Chondrocyte (in vitro differentiated cells): ENCODE data around the gene SLC10A2. TPM values are rescaled to one million over a fixed set of nuclear protein-coding genes. Genes with fewer than 3 reads are reported as not detected.

Source experiments
- DNase-seq: peaks from one replicate; pipeline ENCODE4 v3.0.0; 2021; ENCODE audit warnings: mixed read lengths, low spot score
- H3K27ac Mint-ChIP-seq: one replicate; pipeline ENCODE4 v1.8.0; 2021; ENCODE audit warnings: mild to moderate bottlenecking, moderate library complexity, mixed read lengths; ENCODE audit not compliant: unreplicated experiment
- H3K27me3 Mint-ChIP-seq: 2 replicates; pipeline ENCODE4 v1.8.0; 2021; ENCODE audit warnings: low read depth, mixed read lengths
- H3K36me3 Mint-ChIP-seq: 2 replicates; pipeline ENCODE4 v1.8.0; 2021; ENCODE audit warnings: low read depth, mixed read lengths
- H3K4me1 Mint-ChIP-seq: 2 replicates; pipeline ENCODE4 v1.8.0; 2021; ENCODE audit warnings: low read depth, mild to moderate bottlenecking, mixed read lengths
- H3K4me3 Mint-ChIP-seq: one replicate; pipeline ENCODE4 v1.8.0; 2021; ENCODE audit warnings: mild to moderate bottlenecking, moderate library complexity, mixed read lengths; ENCODE audit not compliant: unreplicated experiment
- H3K9me3 Mint-ChIP-seq: 2 replicates; pipeline ENCODE4 v1.8.0; 2021; ENCODE audit warnings: low read depth, mixed read lengths
- CTCF ChIP-seq: fragments of 200-600 bp; sonication (generic); IDR thresholded peaks from 2 replicates; pipeline ENCODE4 v1.5.0; 2021; ENCODE audit warnings: antibody characterized with exemption, mild to moderate bottlenecking, moderate library complexity
- total RNA-seq: library from RNA; stranded (reverse); gene quantifications from 3 replicates; pipeline ENCODE4 v1.2.1, GENCODE V29; 2021

The SLC10A2 gene
- total RNA-seq, 1 donor from 2014 or later = not detected

- no peak for DNase-seq
- H3K4me1 Mint-ChIP-seq = no peaks in the 10 kb centered on the region
- H3K27me3 Mint-ChIP-seq = no peaks in the 10 kb centered on the region
- H3K4me3 Mint-ChIP-seq = no peak overlapping the region
- no peaks in the 10 kb centered on the region for H3K36me3 Mint-ChIP-seq
- peaks cover 5% of the 10 kb centered on the region for H3K9me3 Mint-ChIP-seq
- H3K27ac Mint-ChIP-seq = no peak overlapping the region
- no peak for TF ChIP-seq CTCF
These were observed 1.7 kb upstream of the SLC10A2 start for GRCh38 chr13:103067751-103068555.

- Mint-ChIP-seq H3K9me3 (peaks cover 5% of the 10 kb centered on the region), H3K27me3 (peaks cover 2% of the 10 kb centered on the region), H3K27ac (no peak overlapping the region), H3K36me3 (no peaks in the 10 kb centered on the region), H3K4me1 (no peaks in the 10 kb centered on the region), H3K4me3 (no peak overlapping the region)
- DNase-seq = no peak
- no peak for TF ChIP-seq CTCF
These were observed 646 bp upstream of the SLC10A2 start for GRCh38 chr13:103066781-103067345.

GRCh38 chr13:103063376-103063775 is 2.8 kb downstream of the SLC10A2 start:
- H3K4me1 Mint-ChIP-seq = no peaks in the 10 kb centered on the region
- peaks cover 5% of the 10 kb centered on the region for H3K27me3 Mint-ChIP-seq
- no peak overlapping the region for H3K4me3 Mint-ChIP-seq
- no peaks in the 10 kb centered on the region for H3K36me3 Mint-ChIP-seq
- peaks cover 6% of the 10 kb centered on the region for H3K9me3 Mint-ChIP-seq
- H3K27ac Mint-ChIP-seq = no peak overlapping the region
- no peak for DNase-seq
- no peak for TF ChIP-seq CTCF

- H3K9me3 Mint-ChIP-seq = peaks cover 8% of the 10 kb centered on the region
- H3K27ac Mint-ChIP-seq = no peak overlapping the region
- no peaks in the 10 kb centered on the region for H3K36me3 Mint-ChIP-seq
- H3K4me3 Mint-ChIP-seq = no peak overlapping the region
- no peak for TF ChIP-seq CTCF
- H3K4me1 Mint-ChIP-seq = no peaks in the 10 kb centered on the region
- DNase-seq = no peak
- peaks cover 5% of the 10 kb centered on the region for H3K27me3 Mint-ChIP-seq
These were observed 4.1 kb downstream of the SLC10A2 start for GRCh38 chr13:103062079-103062478.

GRCh38 chr13:103056008-103056407 is 10.2 kb downstream of the SLC10A2 start:
- DNase-seq = no peak
- peaks cover 25% of the 10 kb centered on the region for H3K9me3 Mint-ChIP-seq

More at GRCh38 chr13:103056008-103056407, 10.2 kb downstream of the SLC10A2 start:
- no peaks in the 10 kb centered on the region for H3K4me1 Mint-ChIP-seq
- no peak overlapping the region for H3K4me3 Mint-ChIP-seq
- peaks cover 4% of the 10 kb centered on the region for H3K27me3 Mint-ChIP-seq
- H3K36me3 Mint-ChIP-seq = no peaks in the 10 kb centered on the region
- no peak overlapping the region for H3K27ac Mint-ChIP-seq
- no peak for TF ChIP-seq CTCF
